ENCODE data around the gene C11orf68. TPM values are rescaled to one million over a fixed set of nuclear protein-coding genes. Genes with fewer than 3 reads are reported as not detected.

C11orf68 gene
- total RNA-seq, 1 experiment from 2014 or later, result 36.5 TPM

GRCh38 chr11:65890324-65891218 lies 28.3 kb downstream of the C11orf68 start, which contains the start of gene CCDC85B:
Gene CCDC85B (plus strand): TSS chr11:65890673. CDS start chr11:65890784, 111 bp downstream.
- Histone ChIP-seq H3K27ac (peak within 1 kb of the TSS; percentile 64), H3K9me2 (ENCODE audit: insufficient read depth) (no peaks in the 10 kb centered on the region), H4K20me1 (ENCODE audit: insufficient read depth) (peaks cover 23% of the 10 kb centered on the region), H3K27me3 (ENCODE audit: insufficient read depth, low read depth) (no peaks in the 10 kb centered on the region), H3K4me2 (peak within 1 kb of the TSS; percentile 98), H3K4me3 (peak within 1 kb of the TSS; percentile 80), H2AFZ (peak within 1 kb of the TSS; percentile 92), H3K4me1 (replicated peaks; ENCODE audit: insufficient read depth) (peaks cover 30% of the 10 kb centered on the region), H3K36me3 (ENCODE audit: low read depth) (peaks cover 7% of the 10 kb centered on the region; the same call in 1 of the 2 replicates), H3K79me2 (ENCODE audit: low read depth) (peaks cover 57% of the 10 kb centered on the region), H3K9me3 (ENCODE audit: insufficient read depth, low read depth) (no peaks in the 10 kb centered on the region), H3F3A (ENCODE audit: insufficient read depth, low read depth) (peaks cover 91% of the 10 kb centered on the region)
- TF ChIP-seq CTCF (conservative IDR thresholded peaks at IDR 0.05), result 0 out of 2 replicates have a peak, but pooled peaks have one; percentile 35
- no peak for TF ChIP-seq EZH2 (IDR thresholded peaks at IDR 0.05; ENCODE audit: low read depth)
- intact Hi-C loops (cut with micrococcal nuclease; ENCODE audit: unreplicated experiment), result no loop called here
- DNase-seq, result peak; percentile 86 to 99
- CTCF ChIA-PET, result interaction anchor here (0.6 to 3.2 kb wide), 9 partner anchors 25 to 238 kb away, joined by 3 to 24 read pairs (median 5); partner anchors contain the start of gene MUS81
- POLR2A ChIA-PET (ENCODE audit: unreplicated experiment), result interaction anchor here (0.5 to 3.2 kb wide), 21 partner anchors 8 to 1112 kb away, joined by 3 to 25 read pairs (median 4); partner anchors contain the start of genes MUS81, SART1 and SF1
- BruUV-seq (replicated peaks), result no TSS peak

- ChIA-PET POLR2A (ENCODE audit: unreplicated experiment) (interaction anchor here (0.5 to 1.1 kb wide), 18 partner anchors 10 to 1487 kb away, joined by 3 to 29 read pairs (median 6); partner anchors contain the start of genes EIF1AD, FOSL1, KAT5 and MUS81), CTCF (interaction anchor here (0.6 to 3.2 kb wide), 19 partner anchors 9 to 742 kb away, joined by 3 to 24 read pairs (median 4); partner anchors contain the start of genes MUS81 and SART1)
- no peaks in the 10 kb centered on the region for H3K9me2 ChIP-seq (ENCODE audit: insufficient read depth)
- peak; percentile 92 to 97 for DNase-seq
- peak; percentile 90 for TF ChIP-seq CTCF (conservative IDR thresholded peaks at IDR 0.05)
- no peak for TF ChIP-seq EZH2 (IDR thresholded peaks at IDR 0.05; ENCODE audit: low read depth)
- H3F3A ChIP-seq (ENCODE audit: insufficient read depth, low read depth), result peaks cover 69% of the 10 kb centered on the region
- peak within 1 kb of the TSS; percentile 51 for H3K27ac ChIP-seq
- peak within 1 kb of the TSS; percentile 98 for H3K4me2 ChIP-seq
- H4K20me1 ChIP-seq (ENCODE audit: insufficient read depth), result 0 out of 2 replicates have a peak, but pooled peaks cover 6% of the 10 kb centered on the region
- no peaks in the 10 kb centered on the region for H3K9me3 ChIP-seq (ENCODE audit: insufficient read depth, low read depth)
- H3K79me2 ChIP-seq (ENCODE audit: low read depth), result peaks cover 36% of the 10 kb centered on the region
- BruUV-seq (replicated peaks), result no TSS peak
- peak within 1 kb of the TSS; percentile 80 for H3K4me3 ChIP-seq
- peaks cover 28% of the 10 kb centered on the region for H3K4me1 ChIP-seq (replicated peaks; ENCODE audit: insufficient read depth)
- H3K36me3 ChIP-seq (ENCODE audit: low read depth), result peaks cover 18% of the 10 kb centered on the region; the same call in 1 of the 2 replicates
- H3K27me3 ChIP-seq (ENCODE audit: insufficient read depth, low read depth), result no peaks in the 10 kb centered on the region
- intact Hi-C loops (cut with micrococcal nuclease; ENCODE audit: unreplicated experiment), result loop anchor here (1.0 to 10.0 kb wide), 7 partner anchors 29 to 251 kb away; partner anchors contain the start of genes C11orf68, DRAP1, SART1 and SIPA1
- peak within 1 kb of the TSS; percentile 94 for H2AFZ ChIP-seq
Measured at GRCh38 chr11:65888163-65888814, 30.6 kb downstream of the C11orf68 start, which contains the start of gene FIBP. Gene FIBP (minus strand): TSS chr11:65888471. CDS start chr11:65888418, 53 bp downstream.
